ENCODE data around the gene CYRIA.

DNA sequence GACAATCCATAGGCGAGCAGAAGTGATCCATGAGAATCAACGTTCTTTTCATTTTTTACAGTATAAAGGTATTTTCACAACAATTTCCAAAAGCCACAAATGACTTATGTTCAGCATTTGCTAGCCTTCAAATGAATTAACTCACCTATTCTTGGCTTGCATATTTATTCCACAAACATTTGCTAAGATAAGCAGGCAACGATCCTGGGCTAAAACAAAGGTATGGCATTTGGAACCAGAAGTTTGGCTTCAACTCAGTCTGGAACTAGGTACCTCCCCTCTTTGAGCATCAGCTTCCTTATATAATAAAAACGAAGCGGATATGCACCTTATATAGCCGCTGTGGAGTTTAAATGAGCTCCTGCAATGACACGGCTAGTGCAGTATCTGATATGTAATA lies 20.5 kb downstream of the CYRIA start:
- TF ChIP-seq CTCF (IDR thresholded peaks at IDR 0.05), result no peak
- TF ChIP-seq POLR2A (IDR thresholded peaks at IDR 0.05), result no peak
